HepG2 (cell line): Measurements from ENCODE around the gene BLVRB. TPM values are rescaled to one million over a fixed set of nuclear protein-coding genes. Genes with fewer than 3 reads are reported as not detected.
A peak's percentile ranks its signal among the peaks of the same experiment; 100 is the strongest.

Experiments used
- AHR ChIP-seq: IDR thresholded peaks from 2 replicates; pipeline ENCODE4 v1.6.1; 2018; ENCODE audit warnings: missing genetic modification reagents, missing compliant biosample characterization
- ATRX ChIP-seq: sonication (generic); formaldehyde crosslinking; IDR thresholded peaks from 2 replicates; pipeline ENCODE4 v1.4.0; 2020; ENCODE audit warnings: missing genetic modification reagents, borderline replicate concordance
- CEBPB ChIP-seq: IDR thresholded peaks from 2 replicates; pipeline ENCODE4 v1.6.1; 2011; ENCODE audit warnings: low read depth, low read length, improper control_type of control experiment, borderline replicate concordance
- EHMT2 ChIP-seq: fragments of 200-600 bp; sonication (generic); IDR thresholded peaks from 2 replicates; pipeline ENCODE4 v1.7.0; 2017; ENCODE audit warnings: antibody characterized with exemption, low read depth, low read length, borderline replicate concordance
- FUBP1 ChIP-seq: sonication (generic); formaldehyde crosslinking; IDR thresholded peaks from 2 replicates; pipeline ENCODE4 v1.5.1; 2020; ENCODE audit warnings: missing genetic modification reagents, mild to moderate bottlenecking, borderline replicate concordance
- NR2C2 ChIP-seq: sonication (generic); formaldehyde crosslinking; IDR thresholded peaks from 2 replicates; pipeline ENCODE4 v1.4.0; 2020; ENCODE audit warnings: missing genetic modification reagents, mild to moderate bottlenecking, moderate library complexity, borderline replicate concordance
- POLR2AphosphoS5 ChIP-seq: IDR thresholded peaks from 2 replicates; pipeline ENCODE4 v1.6.1; 2012; ENCODE audit warnings: low read depth, low read length
- PPARG ChIP-seq: conservative IDR thresholded peaks from 2 replicates; pipeline ENCODE4 v1.6.1; 2016; ENCODE audit warnings: missing biosample characterization, missing genetic modification reagents
- RBM39 ChIP-seq: fragments of 200-400 bp; formaldehyde crosslinking; IDR thresholded peaks from one replicate; pipeline ENCODE4 v1.6.1; 2018; ENCODE audit warnings: antibody characterized with exemption, mild to moderate bottlenecking, low read depth, low read length; ENCODE audit not compliant: poor library complexity, severe bottlenecking
- TERF1 ChIP-seq: sonication (generic); formaldehyde crosslinking; IDR thresholded peaks from 2 replicates; pipeline ENCODE4 v1.8.0; 2022; ENCODE audit warnings: mild to moderate bottlenecking, missing genetic modification reagents, moderate library complexity
- polyA plus RNA-seq, 8 experiments: library from polyadenylated mRNA; depleted of rRNA in 3 of 8; stranded (reverse) in 7 of 8; unstranded in 1 of 8; fragments of >200 nt; fragmentation: Illumina TruSeq in 4 of 8; extraction: Trizol in 4 of 8; gene quantifications; 2 replicates each; pipeline versions ENCODE4 v1.2.1 to v1.2.3, GENCODE V29; 2011 to 2016; ENCODE audit warnings: low read depth in 4 of 8, missing spikeins in 1 of 8, mixed read lengths in 1 of 8; ENCODE audit not compliant: insufficient read depth in 1 of 8
- total RNA-seq, 5 experiments: library from RNA; depleted of rRNA; stranded (reverse); fragments of >200 nt; fragmentation: Illumina TruSeq; extraction: Trizol; gene quantifications; 2 replicates each; pipeline ENCODE4 v1.2.3, GENCODE V29; 2016; ENCODE audit warnings: low read depth in 1 of 5
- TF ChIP-seq, protein P1 (sequence below): sonication (generic); formaldehyde crosslinking; IDR thresholded peaks from 2 replicates; pipeline ENCODE4 v1.4.0; 2020; ENCODE audit warnings: missing genetic modification reagents
- TF ChIP-seq, protein P2 (sequence below): sonication (generic); formaldehyde crosslinking; IDR thresholded peaks from 2 replicates; pipeline ENCODE4 v1.4.0; 2020; ENCODE audit warnings: missing genetic modification reagents, borderline replicate concordance
- TF ChIP-seq, protein P3 (sequence below): sonication (generic); formaldehyde crosslinking; IDR thresholded peaks from 2 replicates; pipeline ENCODE4 v1.5.0; 2020; ENCODE audit warnings: missing genetic modification reagents

Gene BLVRB
- total and polyA plus RNA-seq, 2 of the 13 experiments (the other 11 are each of a cell fraction or from before 2014, with no cell fraction given): 25.9 to 51.4 TPM

GRCh38 chr19:40443131-40443999 lies 22.2 kb downstream of the BLVRB start (continued):
- TF ChIP-seq NR2C2 (CRISPR knock-in tag) (peak; percentile 78), EHMT2 (no peak), PPARG (CRISPR knock-in tag) (peak; percentile 62; the same call in 1 of the 2 replicates), FUBP1 (CRISPR knock-in tag) (no peak), CEBPB (no peak), RBM39 (no peak), POLR2AphosphoS5 (peak; percentile 29; the same call in 1 of the 2 replicates), TERF1 (CRISPR knock-in tag) (no peak), AHR (no peak), ATRX (CRISPR knock-in tag) (no peak)
- TF ChIP-seq, protein P1, sequence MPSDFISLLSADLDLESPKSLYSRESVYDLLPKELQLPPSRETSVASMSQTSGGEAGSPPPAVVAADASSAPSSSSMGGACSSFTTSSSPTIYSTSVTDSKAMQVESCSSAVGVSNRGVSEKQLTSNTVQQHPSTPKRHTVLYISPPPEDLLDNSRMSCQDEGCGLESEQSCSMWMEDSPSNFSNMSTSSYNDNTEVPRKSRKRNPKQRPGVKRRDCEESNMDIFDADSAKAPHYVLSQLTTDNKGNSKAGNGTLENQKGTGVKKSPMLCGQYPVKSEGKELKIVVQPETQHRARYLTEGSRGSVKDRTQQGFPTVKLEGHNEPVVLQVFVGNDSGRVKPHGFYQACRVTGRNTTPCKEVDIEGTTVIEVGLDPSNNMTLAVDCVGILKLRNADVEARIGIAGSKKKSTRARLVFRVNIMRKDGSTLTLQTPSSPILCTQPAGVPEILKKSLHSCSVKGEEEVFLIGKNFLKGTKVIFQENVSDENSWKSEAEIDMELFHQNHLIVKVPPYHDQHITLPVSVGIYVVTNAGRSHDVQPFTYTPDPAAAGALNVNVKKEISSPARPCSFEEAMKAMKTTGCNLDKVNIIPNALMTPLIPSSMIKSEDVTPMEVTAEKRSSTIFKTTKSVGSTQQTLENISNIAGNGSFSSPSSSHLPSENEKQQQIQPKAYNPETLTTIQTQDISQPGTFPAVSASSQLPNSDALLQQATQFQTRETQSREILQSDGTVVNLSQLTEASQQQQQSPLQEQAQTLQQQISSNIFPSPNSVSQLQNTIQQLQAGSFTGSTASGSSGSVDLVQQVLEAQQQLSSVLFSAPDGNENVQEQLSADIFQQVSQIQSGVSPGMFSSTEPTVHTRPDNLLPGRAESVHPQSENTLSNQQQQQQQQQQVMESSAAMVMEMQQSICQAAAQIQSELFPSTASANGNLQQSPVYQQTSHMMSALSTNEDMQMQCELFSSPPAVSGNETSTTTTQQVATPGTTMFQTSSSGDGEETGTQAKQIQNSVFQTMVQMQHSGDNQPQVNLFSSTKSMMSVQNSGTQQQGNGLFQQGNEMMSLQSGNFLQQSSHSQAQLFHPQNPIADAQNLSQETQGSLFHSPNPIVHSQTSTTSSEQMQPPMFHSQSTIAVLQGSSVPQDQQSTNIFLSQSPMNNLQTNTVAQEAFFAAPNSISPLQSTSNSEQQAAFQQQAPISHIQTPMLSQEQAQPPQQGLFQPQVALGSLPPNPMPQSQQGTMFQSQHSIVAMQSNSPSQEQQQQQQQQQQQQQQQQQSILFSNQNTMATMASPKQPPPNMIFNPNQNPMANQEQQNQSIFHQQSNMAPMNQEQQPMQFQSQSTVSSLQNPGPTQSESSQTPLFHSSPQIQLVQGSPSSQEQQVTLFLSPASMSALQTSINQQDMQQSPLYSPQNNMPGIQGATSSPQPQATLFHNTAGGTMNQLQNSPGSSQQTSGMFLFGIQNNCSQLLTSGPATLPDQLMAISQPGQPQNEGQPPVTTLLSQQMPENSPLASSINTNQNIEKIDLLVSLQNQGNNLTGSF: no peak
- TF ChIP-seq, protein P2, sequence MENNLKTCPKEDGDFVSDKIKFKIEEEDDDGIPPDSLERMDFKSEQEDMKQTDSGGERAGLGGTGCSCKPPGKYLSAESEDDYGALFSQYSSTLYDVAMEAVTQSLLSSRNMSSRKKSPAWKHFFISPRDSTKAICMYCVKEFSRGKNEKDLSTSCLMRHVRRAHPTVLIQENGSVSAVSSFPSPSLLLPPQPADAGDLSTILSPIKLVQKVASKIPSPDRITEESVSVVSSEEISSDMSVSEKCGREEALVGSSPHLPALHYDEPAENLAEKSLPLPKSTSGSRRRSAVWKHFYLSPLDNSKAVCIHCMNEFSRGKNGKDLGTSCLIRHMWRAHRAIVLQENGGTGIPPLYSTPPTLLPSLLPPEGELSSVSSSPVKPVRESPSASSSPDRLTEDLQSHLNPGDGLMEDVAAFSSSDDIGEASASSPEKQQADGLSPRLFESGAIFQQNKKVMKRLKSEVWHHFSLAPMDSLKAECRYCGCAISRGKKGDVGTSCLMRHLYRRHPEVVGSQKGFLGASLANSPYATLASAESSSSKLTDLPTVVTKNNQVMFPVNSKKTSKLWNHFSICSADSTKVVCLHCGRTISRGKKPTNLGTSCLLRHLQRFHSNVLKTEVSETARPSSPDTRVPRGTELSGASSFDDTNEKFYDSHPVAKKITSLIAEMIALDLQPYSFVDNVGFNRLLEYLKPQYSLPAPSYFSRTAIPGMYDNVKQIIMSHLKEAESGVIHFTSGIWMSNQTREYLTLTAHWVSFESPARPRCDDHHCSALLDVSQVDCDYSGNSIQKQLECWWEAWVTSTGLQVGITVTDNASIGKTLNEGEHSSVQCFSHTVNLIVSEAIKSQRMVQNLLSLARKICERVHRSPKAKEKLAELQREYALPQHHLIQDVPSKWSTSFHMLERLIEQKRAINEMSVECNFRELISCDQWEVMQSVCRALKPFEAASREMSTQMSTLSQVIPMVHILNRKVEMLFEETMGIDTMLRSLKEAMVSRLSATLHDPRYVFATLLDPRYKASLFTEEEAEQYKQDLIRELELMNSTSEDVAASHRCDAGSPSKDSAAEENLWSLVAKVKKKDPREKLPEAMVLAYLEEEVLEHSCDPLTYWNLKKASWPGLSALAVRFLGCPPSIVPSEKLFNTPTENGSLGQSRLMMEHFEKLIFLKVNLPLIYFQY: peak; percentile 67
- TF ChIP-seq, protein P3, sequence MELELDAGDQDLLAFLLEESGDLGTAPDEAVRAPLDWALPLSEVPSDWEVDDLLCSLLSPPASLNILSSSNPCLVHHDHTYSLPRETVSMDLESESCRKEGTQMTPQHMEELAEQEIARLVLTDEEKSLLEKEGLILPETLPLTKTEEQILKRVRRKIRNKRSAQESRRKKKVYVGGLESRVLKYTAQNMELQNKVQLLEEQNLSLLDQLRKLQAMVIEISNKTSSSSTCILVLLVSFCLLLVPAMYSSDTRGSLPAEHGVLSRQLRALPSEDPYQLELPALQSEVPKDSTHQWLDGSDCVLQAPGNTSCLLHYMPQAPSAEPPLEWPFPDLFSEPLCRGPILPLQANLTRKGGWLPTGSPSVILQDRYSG (CRISPR knock-in tag): no peak
